NCI-H446 (cell line): ENCODE measurements around the gene WT1.

Experiments
- DNase-seq, 2 experiments: peaks; one replicate each; lab custom pipeline; 2025; lab: John Stamatoyannopoulos, UW

WT1 gene

GRCh38 chr11:32421992-32422391 lies 13.3 kb downstream of the WT1 start:
- no peak for DNase-seq

GRCh38 chr11:32420937-32421901 lies 14.1 kb downstream of the WT1 start:
- no peak for DNase-seq

GRCh38 chr11:32420139-32420538 lies 15.2 kb downstream of the WT1 start:
- DNase-seq: no peak

- no peak for DNase-seq
Observed at GRCh38 chr11:32418836-32419235, 16.5 kb downstream of the WT1 start.

- no peak for DNase-seq
Observed at GRCh38 chr11:32417806-32418205, 17.5 kb downstream of the WT1 start.

- no peak for DNase-seq
Observed at GRCh38 chr11:32416301-32416700, 19.0 kb downstream of the WT1 start.

GRCh38 chr11:32414925-32415324 lies 20.4 kb downstream of the WT1 start:
- no peak for DNase-seq

- DNase-seq: no peak
Observed at GRCh38 chr11:32411942-32412615, 23.3 kb downstream of the WT1 start.

GRCh38 chr11:32405592-32405991 lies 29.7 kb downstream of the WT1 start:
- DNase-seq: no peak

GRCh38 chr11:32402836-32403235 lies 32.5 kb downstream of the WT1 start:
- no peak for DNase-seq

GRCh38 chr11:32400670-32401369 lies 34.5 kb downstream of the WT1 start:
- no peak for DNase-seq

GRCh38 chr11:32400196-32400595 lies 35.1 kb downstream of the WT1 start:
- DNase-seq: no peak

GRCh38 chr11:32396991-32397390 lies 38.3 kb downstream of the WT1 start:
- no peak for DNase-seq

- no peak for DNase-seq
Observed at GRCh38 chr11:32396331-32396730, 39.0 kb downstream of the WT1 start.

GRCh38 chr11:32395127-32395526 lies 40.2 kb downstream of the WT1 start:
- DNase-seq: no peak

GRCh38 chr11:32392840-32393239 lies 42.5 kb downstream of the WT1 start:
- no peak for DNase-seq

- no peak for DNase-seq
Observed at GRCh38 chr11:32391956-32392553, 43.3 kb downstream of the WT1 start.

GRCh38 chr11:32391479-32391878 lies 43.9 kb downstream of the WT1 start:
- DNase-seq: no peak

GRCh38 chr11:32390712-32391111 lies 44.6 kb downstream of the WT1 start:
- DNase-seq: no peak

GRCh38 chr11:32388871-32389770 lies 46.2 kb downstream of the WT1 start:
- no peak for DNase-seq

- no peak for DNase-seq
Observed at GRCh38 chr11:32388365-32388764, 47.0 kb downstream of the WT1 start.
